SH-SY5Y (cell line): Measurements from ENCODE around the gene SPON1.

Experiments
- GATA2 ChIP-seq: IDR thresholded peaks from 2 replicates; pipeline ENCODE4 v1.6.1; 2011; ENCODE audit warnings: mild to moderate bottlenecking, low read depth, low read length
- GATA3 ChIP-seq: IDR thresholded peaks from 2 replicates; pipeline ENCODE4 v1.6.1; 2011; ENCODE audit warnings: low read depth, mild to moderate bottlenecking, low read length, moderate library complexity

DNA sequence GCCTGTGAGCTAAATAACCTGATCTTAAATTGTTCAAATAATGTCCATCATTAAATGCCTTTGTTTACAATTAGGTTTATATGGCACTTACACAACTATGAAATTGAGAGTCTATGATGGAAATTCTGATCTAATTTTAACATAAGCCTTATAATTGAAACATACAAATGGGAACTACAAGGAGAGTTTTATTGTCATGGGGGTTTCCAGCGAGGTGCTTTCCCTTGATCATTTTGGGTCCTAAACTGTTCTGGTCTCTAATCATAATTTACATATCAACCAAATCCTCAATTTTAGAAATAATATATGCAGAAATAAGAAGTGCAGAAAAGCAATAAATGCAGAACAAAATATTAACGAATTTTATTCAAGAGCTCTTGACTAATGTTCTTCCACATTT is 351.6 kb downstream of the SPON1 start:
- TF ChIP-seq GATA2 = no peak
- TF ChIP-seq GATA3 = no peak
